CD14-positive monocyte (primary cell): Measurements from ENCODE around the gene WDR26. TPM values are rescaled to one million over a fixed set of nuclear protein-coding genes. Genes with fewer than 3 reads are reported as not detected.

Experiments
- DNase-seq, 3 donors: peaks; one replicate each; pipeline ENCODE4 v3.0.0-alpha.2; 2011 to 2022
- H2AFZ ChIP-seq: 2 replicates; pipeline ENCODE4 v1.6.0; 2012; ENCODE audit warnings: mild to moderate bottlenecking, low read depth, low read length, inconsistent platforms; ENCODE audit not compliant: insufficient read depth, poor library complexity, severe bottlenecking
- H3K27ac ChIP-seq, 2 donors: 1 replicate in 1 of 2; 2 replicates in 1 of 2; pipeline ENCODE4 v1.5.1; 2012 to 2013; ENCODE audit warnings: low read length in 2 of 2, control low read depth in 1 of 2, inconsistent platforms in 1 of 2, low read depth in 1 of 2, mild to moderate bottlenecking in 1 of 2
- H3K27me3 ChIP-seq, 2 donors: one replicate each; pipeline versions ENCODE4 v1.6.0 to v1.6.1; 2011 to 2013; ENCODE audit warnings: low read length in 2 of 2; ENCODE audit not compliant: control insufficient read depth in 2 of 2, insufficient read depth in 2 of 2
- H3K36me3 ChIP-seq, 2 donors: replicated peaks in 1 of 2; 1 replicate in 1 of 2; 2 replicates in 1 of 2; pipeline versions ENCODE4 v1.5.1 to v1.6.1; 2012 to 2013; ENCODE audit warnings: low read length in 2 of 2, control low read depth in 1 of 2, inconsistent platforms in 1 of 2, mild to moderate bottlenecking in 1 of 2; ENCODE audit not compliant: insufficient read depth in 2 of 2, control insufficient read depth in 1 of 2
- H3K4me1 ChIP-seq, 2 donors: 1 replicate in 1 of 2; 2 replicates in 1 of 2; pipeline versions ENCODE4 v1.5.1 to v1.6.1; 2012 to 2013; ENCODE audit warnings: low read length in 2 of 2, control low read depth in 1 of 2, inconsistent platforms in 1 of 2, mild to moderate bottlenecking in 1 of 2, moderate library complexity in 1 of 2; ENCODE audit not compliant: insufficient read depth in 2 of 2, control insufficient read depth in 1 of 2
- H3K4me2 ChIP-seq: replicated peaks from 2 replicates; pipeline ENCODE3; 2012; ENCODE audit warnings: low read length, moderate library complexity, mild to moderate bottlenecking; ENCODE audit not compliant: poor library complexity, severe bottlenecking; ENCODE audit errors: extremely low read depth
- H3K4me3 ChIP-seq, 3 experiments: fragments of 200-600 bp in 1 of 3; sonication (generic) in 1 of 3; replicated peaks in 1 of 3; 1 replicate in 2 of 3; 2 replicates in 1 of 3; pipeline ENCODE4 v1.5.1; 2011 to 2013; ENCODE audit warnings: low read length in 3 of 3, mild to moderate bottlenecking in 3 of 3, control low read depth in 2 of 3, low read depth in 2 of 3, inconsistent platforms in 1 of 3, moderate library complexity in 1 of 3
- H3K79me2 ChIP-seq: 2 replicates; pipeline ENCODE4 v1.6.0; 2012; ENCODE audit warnings: mild to moderate bottlenecking, control low read depth, inconsistent platforms, low read length, moderate library complexity; ENCODE audit not compliant: insufficient read depth
- H3K9ac ChIP-seq: 2 replicates; pipeline ENCODE4 v1.6.0; 2017; ENCODE audit warnings: low read length, mild to moderate bottlenecking; ENCODE audit not compliant: insufficient read depth, poor library complexity, severe bottlenecking
- H3K9me3 ChIP-seq, 2 donors: replicated peaks in 1 of 2; 1 replicate in 1 of 2; 2 replicates in 1 of 2; pipeline versions ENCODE4 v1.5.1 to v1.6.1; 2012 to 2013; ENCODE audit warnings: low read length in 2 of 2, control low read depth in 1 of 2; ENCODE audit not compliant: control insufficient read depth in 1 of 2, insufficient read depth in 1 of 2
- H4K20me1 ChIP-seq: 2 replicates; pipeline ENCODE4 v1.6.0; 2012; ENCODE audit warnings: mild to moderate bottlenecking, low read length, control low read depth, moderate library complexity; ENCODE audit not compliant: insufficient read depth
- H3K27ac Mint-ChIP-seq, 7 donors: one replicate each; pipeline ENCODE4 v1.8.0; 2020; ENCODE audit warnings: mild to moderate bottlenecking in 7 of 7, mixed read lengths in 7 of 7, moderate library complexity in 6 of 7, inconsistent platforms in 2 of 7
- H3K27me3 Mint-ChIP-seq, 3 donors: one replicate each; pipeline ENCODE4 v1.8.0; 2021 to 2022; ENCODE audit warnings: low read depth in 3 of 3, mild to moderate bottlenecking in 3 of 3, mixed read lengths in 3 of 3, moderate library complexity in 3 of 3, inconsistent platforms in 1 of 3
- H3K36me3 Mint-ChIP-seq, 2 donors: one replicate each; pipeline ENCODE4 v1.8.0; 2020; ENCODE audit warnings: mixed read lengths in 2 of 2, inconsistent platforms in 1 of 2, mild to moderate bottlenecking in 1 of 2
- H3K4me1 Mint-ChIP-seq: one replicate; pipeline ENCODE4 v1.8.0; 2020; ENCODE audit warnings: mild to moderate bottlenecking, mixed read lengths
- H3K4me3 Mint-ChIP-seq, 2 donors: one replicate each; pipeline ENCODE4 v1.8.0; 2020; ENCODE audit warnings: mild to moderate bottlenecking in 2 of 2, mixed read lengths in 2 of 2, moderate library complexity in 1 of 2
- H3K9me3 Mint-ChIP-seq, 7 donors: one replicate each; pipeline ENCODE4 v1.8.0; 2020 to 2022; ENCODE audit warnings: mixed read lengths in 7 of 7, mild to moderate bottlenecking in 6 of 7, moderate library complexity in 6 of 7, inconsistent platforms in 2 of 7
- CTCF ChIP-seq: fragments of 200-600 bp; IDR thresholded peaks from one replicate; pipeline ENCODE4 v1.8.0; 2022; ENCODE audit warnings: antibody characterized with exemption, mild to moderate bottlenecking
- WGBS: methylation state at CpG from one replicate; pipeline ENCODE4 v1.1.5; 2013; ENCODE audit warnings: missing lambda C conversion rate; ENCODE audit not compliant: insufficient coverage; 5-methylcytosine and 5-hydroxymethylcytosine counted together
- intact Hi-C, 2 donors: fragments of 100-400 bp; cut with micrococcal nuclease; formaldehyde crosslinking; loops; one replicate each; pipeline versions ENCODE4 v1.15.0 to v1.15.1; 2023
- polyA plus RNA-seq, 3 donors: library from polyadenylated mRNA; depleted of rRNA in 1 of 3; unstranded in 2 of 3; stranded (reverse) in 1 of 3; fragments of 300-500 nt in 2 of 3; fragments of >200 nt in 1 of 3; fragmentation: Illumina TruSeq in 2 of 3; gene quantifications; 1 replicate in 2 of 3; 2 replicates in 1 of 3; pipeline ENCODE4 v1.2.3, GENCODE V29; 2012 to 2021

WDR26 gene
- polyA plus RNA-seq, 3 donors, result 2.7 to 59.4 (median 4.0) TPM

DNA sequence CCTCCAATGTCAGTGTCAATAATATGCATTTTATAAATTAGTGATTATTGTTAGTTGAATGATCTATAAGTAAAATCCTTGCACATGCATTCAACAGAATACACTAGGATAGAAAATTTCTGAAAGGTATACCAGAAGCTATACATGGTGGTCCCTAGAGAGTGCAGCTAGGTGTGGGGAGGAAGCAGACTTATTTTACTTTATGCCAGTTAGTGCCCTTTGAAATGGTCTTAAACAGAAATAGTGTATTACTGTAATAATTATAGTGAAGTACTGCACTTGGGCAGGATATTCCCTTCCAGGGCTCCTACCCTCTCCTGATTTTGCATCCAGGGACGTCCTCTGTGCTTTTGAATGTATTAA is 23.2 kb upstream of the WDR26 start:
- Histone ChIP-seq H3K4me2 (peak overlapping the region; percentile 63), H4K20me1 (no peaks in the 10 kb centered on the region), H3K27me3 (no peaks in the 10 kb centered on the region), H3K4me3 (peak overlapping the region in 1 of 3 experiments; percentile 62), H3K36me3 (no peaks in the 10 kb centered on the region), H3K27ac (peak overlapping the region in 1 of 2 donors; percentile 77), H2AFZ (no peak overlapping the region), H3K79me2 (no peaks in the 10 kb centered on the region), H3K4me1 (peaks cover 19 to 27% of the 10 kb centered on the region in 2 donors), H3K9me3 (no peaks in the 10 kb centered on the region), H3K9ac (peak overlapping the region; percentile 38)
- no peaks in the 10 kb centered on the region for H3K9me3 Mint-ChIP-seq
- H3K27ac Mint-ChIP-seq, result peak overlapping the region in 1 of 7 donors; percentile 86
- DNase-seq, result no peak
- H3K4me1 Mint-ChIP-seq, result peaks cover 25% of the 10 kb centered on the region
- no peak overlapping the region for H3K4me3 Mint-ChIP-seq
- peaks cover 0 to 3% (median 2%) of the 10 kb centered on the region in 3 donors for H3K27me3 Mint-ChIP-seq
- peaks cover 0 to 5% of the 10 kb centered on the region in 2 donors for H3K36me3 Mint-ChIP-seq
- TF ChIP-seq CTCF, result peak; percentile 44
- intact Hi-C loops, result no loop called here
- no CpG with 5 or more reads among the region's 1 CpG for WGBS

DNA sequence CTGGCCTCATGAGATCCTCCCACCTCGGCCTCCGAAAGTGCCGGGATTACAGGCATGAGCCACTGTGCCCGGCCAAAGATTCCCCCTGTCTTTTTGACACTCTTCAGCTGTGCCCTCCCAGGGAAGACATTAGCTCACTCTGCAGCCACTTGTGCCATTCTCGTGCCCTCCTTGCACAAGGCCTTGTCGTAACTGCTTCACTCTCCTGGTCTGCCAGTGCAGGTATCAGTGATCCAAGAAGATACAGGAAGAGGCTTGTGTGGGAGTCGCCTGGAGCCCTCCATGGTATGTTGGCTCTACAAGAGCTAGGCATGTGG is 22.0 kb upstream of the WDR26 start:
- intact Hi-C loops, result no loop called here
- no peak overlapping the region for H3K9ac ChIP-seq
- no peaks in the 10 kb centered on the region for H3K36me3 ChIP-seq
- TF ChIP-seq CTCF, result no peak
- no peak overlapping the region for H3K4me3 ChIP-seq
- H3K4me3 Mint-ChIP-seq, result no peak overlapping the region
- H3K36me3 Mint-ChIP-seq, result peaks cover 0 to 5% of the 10 kb centered on the region in 2 donors
- WGBS, result 88% methylated on average over 7 of the region's 7 CpGs
- no peaks in the 10 kb centered on the region for H3K79me2 ChIP-seq
- H3K27me3 ChIP-seq, result no peaks in the 10 kb centered on the region
- H3K9me3 ChIP-seq, result no peaks in the 10 kb centered on the region
- H3K27ac ChIP-seq, result peak overlapping the region; percentile 38 to 77
- no peaks in the 10 kb centered on the region for H4K20me1 ChIP-seq
- peak overlapping the region in 6 of 7 donors; percentile 86 to 97 (median 92) for H3K27ac Mint-ChIP-seq
- DNase-seq, result no peak
- H3K4me1 ChIP-seq, result peaks cover 19 to 27% of the 10 kb centered on the region in 2 donors
- peaks cover 0 to 3% (median 2%) of the 10 kb centered on the region in 3 donors for H3K27me3 Mint-ChIP-seq
- no peaks in the 10 kb centered on the region for H3K9me3 Mint-ChIP-seq
- H2AFZ ChIP-seq, result peak overlapping the region; percentile 61
- peaks cover 25% of the 10 kb centered on the region for H3K4me1 Mint-ChIP-seq
- peak overlapping the region; percentile 63 for H3K4me2 ChIP-seq
